ENCODE measurements around the gene SLC9A7. TPM values are rescaled to one million over a fixed set of nuclear protein-coding genes. Genes with fewer than 3 reads are reported as not detected.

The SLC9A7 gene
- total RNA-seq, 1 donor from 2014 or later, result 11.4 TPM

DNA sequence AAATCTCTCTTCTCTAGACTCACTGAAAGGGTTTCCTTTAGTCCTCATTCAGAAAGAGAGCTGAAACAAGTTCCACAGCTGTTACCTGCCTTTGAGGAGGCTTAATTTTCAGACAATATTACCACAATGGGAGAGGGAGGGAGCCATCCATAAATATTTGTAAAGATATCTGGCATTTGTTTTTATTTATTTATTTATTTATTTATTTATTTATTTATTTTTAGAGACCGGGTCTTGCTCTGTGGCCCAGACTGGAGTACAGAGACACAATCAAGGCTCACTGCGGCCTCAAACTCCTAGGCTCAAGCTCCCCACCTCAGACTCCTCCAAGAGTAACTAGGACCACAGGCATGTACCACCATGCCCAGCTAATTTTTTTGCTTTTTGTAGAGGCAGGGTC lies 80.7 kb downstream of the SLC9A7 start:
- H3K36me3 Mint-ChIP-seq (ENCODE audit: low read depth, unreplicated experiment), result no peaks in the 10 kb centered on the region
- H3K4me3 Mint-ChIP-seq (ENCODE audit: unreplicated experiment), result no peak overlapping the region
- no peak overlapping the region for H3K27ac Mint-ChIP-seq (ENCODE audit: unreplicated experiment)
- H3K4me1 Mint-ChIP-seq (ENCODE audit: unreplicated experiment), result peaks cover 11% of the 10 kb centered on the region
- H3K9me3 Mint-ChIP-seq (ENCODE audit: unreplicated experiment), result no peaks in the 10 kb centered on the region
- TF ChIP-seq, protein P1, sequence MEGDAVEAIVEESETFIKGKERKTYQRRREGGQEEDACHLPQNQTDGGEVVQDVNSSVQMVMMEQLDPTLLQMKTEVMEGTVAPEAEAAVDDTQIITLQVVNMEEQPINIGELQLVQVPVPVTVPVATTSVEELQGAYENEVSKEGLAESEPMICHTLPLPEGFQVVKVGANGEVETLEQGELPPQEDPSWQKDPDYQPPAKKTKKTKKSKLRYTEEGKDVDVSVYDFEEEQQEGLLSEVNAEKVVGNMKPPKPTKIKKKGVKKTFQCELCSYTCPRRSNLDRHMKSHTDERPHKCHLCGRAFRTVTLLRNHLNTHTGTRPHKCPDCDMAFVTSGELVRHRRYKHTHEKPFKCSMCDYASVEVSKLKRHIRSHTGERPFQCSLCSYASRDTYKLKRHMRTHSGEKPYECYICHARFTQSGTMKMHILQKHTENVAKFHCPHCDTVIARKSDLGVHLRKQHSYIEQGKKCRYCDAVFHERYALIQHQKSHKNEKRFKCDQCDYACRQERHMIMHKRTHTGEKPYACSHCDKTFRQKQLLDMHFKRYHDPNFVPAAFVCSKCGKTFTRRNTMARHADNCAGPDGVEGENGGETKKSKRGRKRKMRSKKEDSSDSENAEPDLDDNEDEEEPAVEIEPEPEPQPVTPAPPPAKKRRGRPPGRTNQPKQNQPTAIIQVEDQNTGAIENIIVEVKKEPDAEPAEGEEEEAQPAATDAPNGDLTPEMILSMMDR (IDR thresholded peaks at IDR 0.05; ENCODE audit: unreplicated experiment), result no peak
- no peak for DNase-seq (ENCODE audit: low spot score)
- no peaks in the 10 kb centered on the region for H3K27me3 Mint-ChIP-seq (ENCODE audit: unreplicated experiment)

DNA sequence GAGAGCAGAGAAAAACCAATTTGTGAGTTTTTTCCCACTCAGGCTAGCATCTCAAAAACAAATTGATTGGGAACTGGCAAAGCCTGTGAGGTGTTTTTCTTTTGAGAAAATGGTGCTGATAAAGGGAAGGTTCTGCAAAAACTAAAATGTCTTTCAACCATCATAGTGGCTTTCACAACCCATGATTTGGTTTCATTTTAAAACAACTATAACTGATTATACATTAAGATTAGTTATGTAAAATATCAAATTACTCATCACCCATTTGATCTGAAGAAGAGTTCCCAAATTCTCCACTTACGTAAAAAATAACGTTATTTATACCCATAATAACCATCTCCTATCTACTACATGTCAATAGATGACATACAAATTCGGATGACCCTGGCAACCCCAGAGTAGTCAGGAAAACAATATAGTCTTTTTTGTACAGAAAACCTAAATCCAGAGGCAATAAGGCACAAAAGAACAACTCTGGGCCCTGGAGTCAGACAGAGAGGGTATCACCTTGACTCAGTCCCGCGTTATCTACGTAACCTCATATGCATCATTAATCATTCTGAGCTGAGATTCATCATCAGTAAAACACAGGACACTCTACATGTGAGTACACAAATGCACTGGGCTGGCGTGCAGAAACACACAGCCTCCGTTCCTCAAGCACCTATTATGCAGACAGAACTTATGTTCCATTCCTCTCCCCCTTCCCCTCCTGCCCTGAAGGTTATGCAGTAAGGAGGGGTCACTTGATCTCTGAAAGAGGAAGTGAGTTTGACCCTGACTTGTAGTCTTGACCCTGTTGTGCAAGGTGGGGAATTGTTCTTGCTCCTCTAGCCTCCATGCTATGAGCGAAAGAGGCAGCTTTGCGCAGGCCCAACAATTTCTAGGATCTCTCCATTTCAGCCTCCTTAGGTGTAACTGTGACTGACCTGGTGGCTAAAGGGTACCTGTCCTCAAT lies 82.2 kb downstream of the SLC9A7 start:
- Mint-ChIP-seq H3K4me3 (ENCODE audit: unreplicated experiment) (no peak overlapping the region), H3K27me3 (ENCODE audit: unreplicated experiment) (no peaks in the 10 kb centered on the region), H3K4me1 (ENCODE audit: unreplicated experiment) (peaks cover 18% of the 10 kb centered on the region), H3K36me3 (ENCODE audit: low read depth, unreplicated experiment) (no peaks in the 10 kb centered on the region), H3K27ac (ENCODE audit: unreplicated experiment) (no peak overlapping the region), H3K9me3 (ENCODE audit: unreplicated experiment) (no peaks in the 10 kb centered on the region)
- DNase-seq (ENCODE audit: low spot score), result no peak
- TF ChIP-seq, protein P1 (IDR thresholded peaks at IDR 0.05; ENCODE audit: unreplicated experiment), result no peak

DNA sequence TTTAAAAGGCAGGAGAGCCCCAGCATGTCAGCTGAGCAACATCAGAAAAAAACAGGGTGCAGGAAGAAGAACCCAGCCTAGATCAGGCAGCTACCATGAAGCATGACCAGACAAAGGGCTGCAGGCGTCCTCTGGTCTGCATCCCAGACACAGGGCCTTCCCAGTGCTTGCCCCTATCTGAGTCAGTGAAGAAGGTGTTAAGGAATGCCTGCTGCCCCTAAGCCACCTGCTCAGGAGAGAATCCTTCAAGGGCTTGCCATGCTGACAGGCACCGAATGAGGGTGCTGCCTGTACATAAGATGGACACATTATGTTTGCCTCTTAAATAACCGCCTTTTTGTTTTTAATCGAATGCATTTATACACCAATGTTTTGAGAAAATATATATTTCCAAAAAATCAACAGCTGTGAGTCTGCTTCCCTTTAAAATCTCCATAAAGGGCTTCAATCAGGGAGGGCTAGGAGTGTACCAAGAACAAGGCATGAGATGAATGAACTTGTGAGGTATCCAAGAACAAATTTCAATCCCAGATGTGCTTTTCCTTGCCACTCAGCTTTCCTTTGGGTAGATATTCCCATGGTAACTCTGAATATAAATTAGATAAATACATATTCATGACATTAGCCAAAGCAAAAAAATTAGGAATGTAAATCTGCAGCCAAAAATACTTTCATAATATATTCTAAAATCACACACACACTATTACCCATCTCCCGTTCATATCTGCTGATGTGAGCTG lies 85.1 kb downstream of the SLC9A7 start:
- H3K27me3 Mint-ChIP-seq (ENCODE audit: unreplicated experiment), result no peaks in the 10 kb centered on the region
- no peaks in the 10 kb centered on the region for H3K9me3 Mint-ChIP-seq (ENCODE audit: unreplicated experiment)
- no peaks in the 10 kb centered on the region for H3K36me3 Mint-ChIP-seq (ENCODE audit: low read depth, unreplicated experiment)
- H3K4me1 Mint-ChIP-seq (ENCODE audit: unreplicated experiment), result peaks cover 37% of the 10 kb centered on the region
- DNase-seq (ENCODE audit: low spot score), result no peak
- H3K27ac Mint-ChIP-seq (ENCODE audit: unreplicated experiment), result no peak overlapping the region
- no peak overlapping the region for H3K4me3 Mint-ChIP-seq (ENCODE audit: unreplicated experiment)
- TF ChIP-seq, protein P1 (IDR thresholded peaks at IDR 0.05; ENCODE audit: unreplicated experiment), result no peak

DNA sequence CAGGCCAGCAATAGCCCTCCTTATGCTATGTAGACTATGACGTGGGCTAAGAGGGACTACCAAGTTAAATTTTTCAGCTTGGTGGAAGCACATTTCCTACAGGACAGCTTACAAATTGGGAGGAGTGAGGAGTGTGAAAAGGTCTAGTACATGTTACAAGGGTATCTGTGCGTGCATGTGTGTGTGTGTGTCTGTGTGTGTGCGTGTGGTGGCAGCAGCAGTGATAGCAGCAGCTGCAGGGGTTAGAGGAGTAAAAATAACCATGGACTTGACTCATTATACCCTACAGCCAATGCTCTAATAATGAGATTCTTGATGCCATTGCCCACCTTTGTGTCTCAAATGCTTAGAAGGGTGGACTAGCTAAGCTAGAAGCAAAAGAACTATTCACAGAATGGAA lies 88.6 kb downstream of the SLC9A7 start:
- Mint-ChIP-seq H3K9me3 (ENCODE audit: unreplicated experiment) (no peaks in the 10 kb centered on the region), H3K4me3 (ENCODE audit: unreplicated experiment) (no peak overlapping the region), H3K36me3 (ENCODE audit: low read depth, unreplicated experiment) (no peaks in the 10 kb centered on the region), H3K27me3 (ENCODE audit: unreplicated experiment) (no peaks in the 10 kb centered on the region), H3K4me1 (ENCODE audit: unreplicated experiment) (peaks cover 26% of the 10 kb centered on the region), H3K27ac (ENCODE audit: unreplicated experiment) (peak overlapping the region; percentile 78)
- TF ChIP-seq, protein P1 (IDR thresholded peaks at IDR 0.05; ENCODE audit: unreplicated experiment), result no peak
- no peak for DNase-seq (ENCODE audit: low spot score)
